SKM-1 (cell line): Measurements from ENCODE around the gene NFIX.

Experiments
- DNase-seq: peaks from one replicate; lab custom pipeline; 2025; ENCODE audit not compliant: unreplicated experiment; lab: John Stamatoyannopoulos, UW

The NFIX gene

GRCh38 chr19:13053761-13054625, 58.7 kb downstream of the NFIX start:
- DNase-seq, result no peak

DNA sequence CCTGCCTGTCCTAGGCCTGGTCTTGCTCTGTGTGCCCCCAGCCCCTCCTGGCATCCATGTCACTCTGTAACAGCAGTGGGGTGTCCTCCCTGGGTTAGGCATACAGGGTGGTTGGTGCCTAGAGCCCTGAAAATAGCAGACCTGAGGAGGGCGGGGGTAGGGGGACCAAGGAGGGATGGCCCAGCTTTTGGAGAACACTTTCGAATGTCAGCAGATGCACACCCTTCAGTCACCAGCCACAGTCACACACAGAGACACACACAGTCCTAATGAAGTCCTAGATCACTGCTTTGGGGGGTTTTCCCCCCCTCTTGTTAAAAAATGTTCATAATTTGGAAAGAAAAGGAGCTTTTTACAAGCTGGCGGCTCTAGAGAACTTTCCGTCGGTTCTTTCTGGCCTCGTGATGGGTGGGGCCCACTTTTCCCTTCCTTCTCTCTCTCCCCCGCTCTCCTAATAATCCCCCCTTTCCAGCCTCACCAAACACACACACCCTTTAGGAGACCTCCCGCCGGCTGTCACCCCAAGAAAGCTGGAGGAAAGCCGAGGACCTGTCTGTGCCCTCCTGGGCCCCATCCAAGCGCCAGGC, 59.4 kb downstream of the NFIX start:
- DNase-seq, result no peak

DNA sequence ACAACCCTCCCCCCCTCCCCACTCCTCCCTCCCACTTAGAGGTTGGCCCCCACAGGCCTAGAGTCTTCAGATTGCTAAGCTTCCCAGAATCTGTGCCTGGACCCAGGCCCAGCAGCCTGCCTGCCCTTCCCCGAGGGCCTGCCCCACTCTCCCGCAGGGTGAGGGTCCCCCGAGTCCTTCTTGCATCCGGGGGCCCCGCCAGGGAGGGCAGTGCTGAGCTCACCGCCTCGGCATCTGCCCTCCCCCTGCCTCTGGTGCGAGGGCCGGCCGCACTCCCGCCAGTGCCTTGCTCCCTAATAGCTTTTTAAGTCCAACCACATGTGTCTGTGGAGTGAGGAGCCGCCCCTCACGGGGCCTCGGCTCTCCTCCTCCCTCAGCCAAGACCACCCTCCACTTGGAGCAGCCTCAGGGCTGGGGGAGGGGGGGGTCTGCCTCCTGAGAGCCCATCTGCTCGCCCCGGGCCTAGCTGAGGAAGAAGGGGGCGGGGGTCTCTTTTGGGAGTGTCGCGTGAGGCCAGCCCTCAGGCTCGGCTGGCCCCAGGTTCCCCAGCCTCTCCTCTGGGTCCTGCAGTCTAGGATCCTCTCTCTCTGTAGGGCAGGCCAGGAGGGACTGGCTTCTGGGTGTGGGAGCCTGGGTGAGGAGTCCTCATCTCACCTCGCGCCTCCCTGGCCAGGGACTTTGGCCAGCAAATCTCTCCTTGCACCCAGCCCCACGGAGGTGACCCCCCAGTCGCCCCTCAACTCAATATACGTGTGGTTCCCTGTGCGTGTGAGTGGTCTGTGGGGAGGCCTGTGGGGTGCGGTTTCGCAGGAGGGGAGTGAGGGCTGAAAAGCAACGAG, 60.2 kb downstream of the NFIX start:
- DNase-seq, result no peak

GRCh38 chr19:13056052-13056660, 60.9 kb downstream of the NFIX start:
- DNase-seq, result no peak

DNA sequence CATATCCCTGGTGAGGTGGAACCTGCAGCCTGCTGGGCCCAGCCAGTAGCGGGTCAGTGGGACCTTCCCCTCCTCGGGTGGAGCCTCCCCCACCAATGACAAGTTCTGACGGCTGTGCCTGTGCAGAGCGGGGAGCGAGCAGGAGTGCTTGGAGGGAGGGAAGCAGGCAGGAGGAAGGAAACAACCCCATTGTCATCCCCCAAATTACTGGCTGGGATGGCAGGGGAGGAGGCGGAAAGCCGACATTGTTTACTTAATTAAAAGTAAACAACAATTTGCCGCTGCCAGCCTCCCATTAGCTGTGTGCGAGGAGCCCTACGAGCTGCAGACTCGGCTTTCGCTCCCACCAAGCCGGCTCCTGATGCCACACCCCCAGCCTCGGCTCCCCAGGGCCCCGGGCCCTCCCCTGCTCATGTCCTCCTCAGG, 61.9 kb downstream of the NFIX start:
- DNase-seq, result no peak

DNA sequence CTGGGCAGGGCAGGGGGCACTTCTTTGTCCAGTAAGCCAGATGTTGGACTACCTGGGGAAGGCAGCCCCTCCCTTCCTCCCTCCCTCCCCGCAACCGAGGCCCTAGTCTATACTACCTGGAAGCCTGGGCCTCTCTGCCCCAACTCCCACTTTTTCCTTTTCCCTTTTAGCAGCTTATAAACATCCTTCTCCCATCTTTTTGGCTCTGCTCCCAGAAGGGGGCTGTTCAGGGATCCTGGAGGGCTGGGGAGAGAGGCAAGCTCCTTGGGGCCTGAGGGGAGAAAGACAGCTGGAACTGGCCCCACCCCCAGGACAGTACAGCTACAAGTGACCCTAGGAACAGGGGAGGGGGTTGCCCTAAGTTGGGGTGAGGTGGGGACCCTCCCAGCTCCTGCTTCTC, 62.5 kb downstream of the NFIX start:
- DNase-seq, result no peak

DNA sequence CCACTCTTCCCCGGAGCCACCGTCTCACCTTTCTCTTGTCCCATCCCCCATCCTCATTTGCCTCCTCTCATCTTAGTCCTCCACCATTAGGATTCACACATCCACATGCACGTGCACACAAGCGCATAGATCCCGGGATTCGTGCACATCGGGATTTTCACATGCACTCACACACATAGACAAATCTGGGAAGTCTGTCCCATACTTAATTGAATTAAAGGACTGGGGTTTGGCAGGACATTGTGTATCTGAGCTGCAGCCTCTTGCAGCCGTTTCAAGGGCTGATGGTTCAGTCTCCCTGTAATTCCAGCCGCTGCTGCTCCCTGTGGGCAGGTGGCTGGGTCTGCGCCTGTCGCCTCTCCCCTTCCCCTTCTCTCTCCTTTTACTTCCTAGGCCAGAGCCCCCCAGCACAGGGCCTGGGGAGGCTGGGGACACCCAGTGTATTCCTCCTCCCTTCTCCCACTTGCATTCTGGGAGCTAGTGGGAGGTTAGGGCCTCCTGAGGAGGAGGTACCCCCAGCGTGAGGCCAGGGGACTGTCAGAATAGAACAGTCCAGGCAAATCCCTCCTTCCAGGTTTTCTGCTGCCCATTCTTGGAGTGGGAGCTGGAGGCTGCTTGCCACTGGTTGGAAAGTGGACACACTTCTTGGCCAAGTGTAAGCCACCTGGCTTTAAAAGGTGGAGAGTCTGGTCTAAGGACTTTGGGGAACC, 63.8 kb downstream of the NFIX start:
- DNase-seq, result no peak

- no peak for DNase-seq
These were observed 65.1 kb downstream of the NFIX start for GRCh38 chr19:13060233-13060963.

- peak; percentile 57 for DNase-seq
These were observed 66.0 kb downstream of the NFIX start for GRCh38 chr19:13060964-13061927.

DNA sequence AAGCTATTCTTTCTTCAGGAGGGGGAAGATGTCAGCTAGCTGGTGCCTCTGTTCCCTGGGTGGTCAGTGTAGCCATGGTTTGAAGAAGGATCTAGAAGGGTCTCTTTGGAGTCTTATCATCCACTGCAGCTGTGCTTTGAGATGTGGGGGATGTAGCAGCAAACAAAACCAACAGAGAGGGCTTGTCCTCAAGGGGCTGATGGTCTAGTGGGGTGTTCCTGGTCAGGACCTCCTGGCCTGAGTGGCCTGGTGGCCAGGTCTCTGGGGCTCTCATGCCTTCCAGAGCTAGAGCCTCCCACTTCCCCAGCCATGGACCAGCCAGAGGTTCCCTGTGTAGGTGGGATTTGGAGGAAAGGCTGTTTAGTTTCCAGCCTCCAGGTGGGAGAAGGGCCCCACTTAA, 67.0 kb downstream of the NFIX start:
- DNase-seq, result no peak

DNA sequence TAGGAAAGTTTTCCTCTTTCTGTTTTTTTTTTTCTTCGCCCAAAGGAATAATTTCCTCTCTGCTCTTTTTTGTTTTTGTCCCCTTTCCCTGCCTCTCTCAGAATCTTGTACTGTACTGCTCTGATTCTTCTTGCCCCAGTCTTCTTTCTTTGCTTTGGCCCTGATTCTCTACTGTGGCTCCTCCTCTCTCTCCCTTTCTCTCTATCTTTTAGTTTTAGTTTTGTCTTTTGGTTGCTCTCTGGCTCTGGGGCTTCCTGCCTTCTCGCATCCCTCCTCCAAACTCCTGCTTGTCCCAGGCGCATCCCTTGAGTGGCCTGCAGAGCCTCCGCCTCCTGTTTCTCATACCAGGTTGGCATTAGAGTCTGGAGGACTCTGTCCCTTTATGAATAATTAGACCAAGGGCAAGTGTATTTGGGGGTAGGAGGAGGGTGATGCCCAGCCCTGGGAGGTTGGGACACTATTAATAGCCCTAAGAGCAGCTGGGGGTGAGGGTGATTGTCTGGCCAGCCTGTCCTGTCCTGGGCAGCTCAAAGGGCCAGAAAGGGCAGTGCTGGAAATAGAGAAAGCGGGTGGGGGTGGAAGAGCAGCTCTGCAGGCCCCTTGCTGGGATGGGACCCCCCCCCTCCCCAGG, 68.3 kb downstream of the NFIX start:
- no peak for DNase-seq

GRCh38 chr19:13064092-13064489, 68.8 kb downstream of the NFIX start:
- no peak for DNase-seq

DNA sequence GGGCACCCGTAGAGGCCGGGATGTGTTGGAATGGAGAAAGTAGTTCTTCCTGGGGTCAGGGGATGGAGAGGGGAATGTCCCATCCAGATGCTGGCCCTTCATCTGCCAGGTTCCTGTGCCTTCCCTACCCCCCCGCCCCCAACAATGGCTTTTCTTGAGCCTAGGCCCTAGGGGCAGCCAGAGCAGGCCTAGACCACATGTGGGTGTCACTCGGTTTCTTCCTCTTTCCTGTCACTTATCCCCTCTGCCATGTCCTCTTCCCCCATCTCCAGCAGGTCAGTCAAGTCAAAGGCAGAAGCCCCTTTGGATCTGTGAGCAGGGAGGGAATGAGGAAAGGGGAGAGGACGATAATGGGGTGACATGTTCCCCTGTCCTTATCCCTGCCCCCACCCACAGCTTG, 71.0 kb downstream of the NFIX start:
- DNase-seq, result no peak

- DNase-seq, result no peak
These were observed 71.9 kb downstream of the NFIX start for GRCh38 chr19:13066933-13067807.

DNA sequence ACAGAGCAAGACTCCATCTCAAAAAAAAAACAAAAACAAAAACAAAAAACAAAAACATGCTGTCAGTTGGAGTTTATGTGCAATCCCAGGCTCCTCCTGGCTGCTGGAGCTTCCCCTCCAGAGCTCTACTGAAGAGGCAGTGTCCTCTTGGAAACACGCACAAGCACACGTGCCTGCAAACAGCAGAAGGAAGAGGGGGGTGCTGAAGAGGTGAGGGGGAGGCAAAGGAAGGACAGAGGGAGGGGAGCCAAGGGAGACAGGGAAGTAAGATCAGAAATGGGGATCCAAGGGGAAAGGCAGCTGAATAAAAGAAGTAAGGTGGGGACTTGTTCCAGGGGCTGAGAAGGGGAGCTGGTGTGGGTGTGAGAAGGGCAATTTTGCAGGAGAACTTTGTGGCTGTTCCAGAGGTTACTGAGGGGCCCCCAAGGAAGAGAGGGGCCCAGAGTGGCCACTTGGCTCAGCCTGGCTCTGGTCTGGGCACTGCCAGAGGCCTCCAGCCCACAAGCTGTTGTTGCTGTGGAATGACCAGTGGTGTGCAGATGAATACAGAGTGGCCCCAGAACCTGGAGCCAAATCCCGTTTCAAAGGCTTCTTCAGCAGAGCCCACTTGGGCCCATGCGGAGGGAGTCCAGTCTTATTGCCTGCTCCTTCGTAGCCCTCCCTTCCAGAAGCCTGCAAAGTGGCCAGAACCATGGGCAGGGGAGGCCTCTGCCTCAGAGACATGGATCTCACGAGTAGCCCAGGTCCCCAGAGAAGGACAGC, 73.0 kb downstream of the NFIX start:
- DNase-seq, result no peak

DNA sequence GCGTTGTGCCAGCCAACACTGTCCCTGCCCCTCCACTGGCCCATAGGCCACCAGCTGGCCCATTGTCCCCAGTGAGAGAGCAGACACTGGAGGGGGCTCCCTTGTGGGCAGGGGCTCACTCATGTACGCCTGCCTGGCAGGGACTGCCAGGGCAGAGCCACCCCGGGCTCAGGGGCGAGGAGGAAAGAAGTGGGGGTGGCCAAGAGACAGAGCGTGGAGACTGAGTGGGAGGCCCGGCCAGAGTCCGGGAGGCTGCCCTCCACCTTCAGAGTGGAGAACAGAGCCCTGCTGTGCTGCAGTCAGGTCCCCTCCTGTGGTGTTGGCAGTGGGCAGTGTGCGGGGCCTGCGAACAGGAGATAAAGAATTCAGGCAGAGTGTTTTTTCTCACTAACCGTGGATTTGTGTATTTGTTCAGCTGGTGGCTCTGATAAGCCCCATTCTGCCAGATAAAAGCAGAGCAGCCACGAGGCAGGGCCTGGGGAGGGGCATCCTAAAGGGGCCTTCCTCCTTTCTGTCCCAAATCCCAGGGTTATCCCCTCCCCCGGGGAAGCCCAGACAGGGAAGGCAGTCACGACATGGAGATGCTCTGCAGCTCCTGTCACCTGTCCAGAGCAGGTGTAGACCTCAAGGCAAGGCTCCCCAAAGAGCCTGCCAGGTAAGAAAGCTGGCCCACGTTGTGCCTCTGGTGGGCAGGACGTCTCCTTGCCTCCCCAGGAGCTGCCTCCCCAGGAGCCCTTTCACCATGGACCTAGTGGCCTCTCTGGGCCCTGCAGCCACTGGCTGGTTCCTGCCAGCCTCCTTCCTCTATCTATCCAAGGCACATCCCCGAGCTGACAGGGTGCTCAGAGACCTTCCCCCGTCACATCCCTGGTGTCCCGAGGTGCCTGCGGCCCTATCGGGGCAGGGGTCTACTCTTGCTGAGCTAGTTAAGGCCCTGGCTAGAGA, 74.4 kb downstream of the NFIX start:
- DNase-seq, result no peak
